Stimulated activated CD4-positive, alpha-beta T cell treated with anti-CD3 and anti-CD28 coated beads, TNF-alpha, amount 100 ng/mL, for 4 hours (primary cell): ENCODE measurements around the gene NR2E3.

Experiments used
- DNase-seq, 3 experiments: peaks; one replicate each; pipeline ENCODE4 v3.0.0-alpha.2; 2020; ENCODE audit warnings: low read depth in 3 of 3

NR2E3 gene

GRCh38 chr15:71810256-71811035 lies at the start of gene NR2E3:
TSS of gene NR2E3 (plus strand) at chr15:71810554. CDS start at chr15:71810744, 190 bp downstream.
- DNase-seq: no peak

- DNase-seq: no peak
These were observed 49.5 kb upstream of the NR2E3 start for GRCh38 chr15:71760852-71761251.

GRCh38 chr15:71761649-71762048 lies 48.7 kb upstream of the NR2E3 start:
- DNase-seq: no peak

GRCh38 chr15:71768184-71768583 lies 42.2 kb upstream of the NR2E3 start:
- DNase-seq: no peak

- no peak for DNase-seq
These were observed 37.0 kb upstream of the NR2E3 start for GRCh38 chr15:71773206-71773859.

DNA sequence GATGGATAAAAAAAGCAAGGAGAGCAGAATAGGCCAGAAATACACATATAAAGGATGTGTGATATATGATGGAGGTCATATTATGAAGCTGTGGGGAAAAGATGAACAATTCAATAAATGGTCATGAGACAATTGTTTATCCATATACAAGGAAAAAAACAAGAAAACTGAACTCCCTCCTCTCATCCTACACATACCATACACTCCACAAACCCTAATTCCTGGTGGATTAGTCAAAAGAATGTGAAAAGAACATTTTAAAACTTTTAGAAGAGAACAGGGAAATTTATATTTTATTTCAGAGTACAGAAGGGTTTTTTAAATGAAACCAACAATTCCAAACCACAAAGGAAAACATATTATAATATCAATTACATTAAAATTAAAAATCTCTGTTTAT lies 34.5 kb upstream of the NR2E3 start:
- no peak for DNase-seq

GRCh38 chr15:71776304-71776703 lies 34.0 kb upstream of the NR2E3 start:
- DNase-seq: no peak

DNA sequence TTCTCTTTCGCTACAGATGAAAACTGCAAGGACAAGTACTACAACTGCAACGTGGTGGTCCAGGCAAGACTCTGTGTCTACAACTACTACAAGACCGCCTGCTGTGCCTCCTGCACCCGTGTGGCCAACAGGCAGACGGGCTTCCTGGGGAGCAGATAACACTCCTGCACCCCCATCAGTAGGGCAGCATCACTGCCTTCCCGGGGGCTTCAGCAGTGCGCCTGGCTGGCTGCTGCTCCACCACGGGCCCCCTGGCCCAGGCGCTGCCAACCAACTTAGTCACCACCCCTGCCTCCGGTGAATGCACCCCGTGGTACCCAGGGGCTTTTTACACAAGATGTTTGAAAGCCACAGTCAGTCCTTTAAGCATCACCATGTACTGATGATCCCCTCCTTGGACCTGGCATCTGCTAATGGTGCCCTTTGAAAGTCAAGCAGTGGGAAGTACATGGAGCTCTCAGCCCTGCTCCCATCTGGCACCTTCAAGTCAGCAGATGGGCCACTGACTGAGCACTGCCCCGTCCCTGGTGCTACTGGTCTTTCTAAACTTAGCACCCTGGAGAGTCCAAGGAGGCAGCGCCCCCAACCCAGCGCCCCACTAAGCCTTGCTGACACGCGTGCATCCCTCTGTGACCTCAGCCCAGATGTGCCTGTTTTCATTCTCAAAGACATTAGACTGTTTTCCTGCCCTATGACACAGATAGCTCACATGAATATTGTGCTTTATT lies 33.0 kb upstream of the NR2E3 start:
- DNase-seq: no peak

DNA sequence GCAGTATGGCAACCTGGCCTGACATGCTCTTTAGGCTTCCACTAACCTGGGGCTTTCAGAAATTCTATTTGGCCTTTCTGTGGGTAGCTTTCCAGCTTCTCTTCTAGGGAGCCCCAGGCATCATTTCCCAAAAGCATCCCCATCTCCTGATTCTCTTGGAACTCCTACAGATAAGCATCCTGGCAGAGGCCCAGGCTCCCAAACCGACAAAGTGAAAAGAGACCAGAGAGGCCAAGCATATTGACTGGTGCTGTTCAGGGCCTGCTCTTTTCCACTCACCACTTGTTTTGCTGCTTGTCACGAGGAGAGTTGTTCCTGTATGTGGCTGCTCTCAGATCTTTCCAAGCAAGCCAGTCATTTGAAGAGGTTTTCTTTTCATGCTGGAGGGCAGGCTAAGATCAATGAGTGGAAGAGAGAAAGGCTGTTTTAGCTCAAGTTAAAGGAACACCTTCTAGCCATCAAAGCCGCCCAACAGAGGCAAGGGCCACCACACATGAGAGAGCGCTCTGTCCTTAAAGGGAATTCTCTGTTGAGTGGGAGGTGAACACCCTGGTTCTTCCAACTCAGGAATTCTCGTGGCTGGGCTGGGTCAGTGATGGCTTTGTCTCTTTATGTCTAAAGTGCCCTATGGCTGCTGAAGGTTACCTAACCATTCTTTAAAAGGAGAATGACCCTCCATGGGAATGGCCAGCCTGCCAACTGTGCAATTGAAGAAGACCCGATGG lies 31.1 kb upstream of the NR2E3 start:
- DNase-seq: no peak

GRCh38 chr15:71780115-71780976 lies 30.0 kb upstream of the NR2E3 start:
- DNase-seq: peak in 1 of 3 experiments; percentile 5

DNA sequence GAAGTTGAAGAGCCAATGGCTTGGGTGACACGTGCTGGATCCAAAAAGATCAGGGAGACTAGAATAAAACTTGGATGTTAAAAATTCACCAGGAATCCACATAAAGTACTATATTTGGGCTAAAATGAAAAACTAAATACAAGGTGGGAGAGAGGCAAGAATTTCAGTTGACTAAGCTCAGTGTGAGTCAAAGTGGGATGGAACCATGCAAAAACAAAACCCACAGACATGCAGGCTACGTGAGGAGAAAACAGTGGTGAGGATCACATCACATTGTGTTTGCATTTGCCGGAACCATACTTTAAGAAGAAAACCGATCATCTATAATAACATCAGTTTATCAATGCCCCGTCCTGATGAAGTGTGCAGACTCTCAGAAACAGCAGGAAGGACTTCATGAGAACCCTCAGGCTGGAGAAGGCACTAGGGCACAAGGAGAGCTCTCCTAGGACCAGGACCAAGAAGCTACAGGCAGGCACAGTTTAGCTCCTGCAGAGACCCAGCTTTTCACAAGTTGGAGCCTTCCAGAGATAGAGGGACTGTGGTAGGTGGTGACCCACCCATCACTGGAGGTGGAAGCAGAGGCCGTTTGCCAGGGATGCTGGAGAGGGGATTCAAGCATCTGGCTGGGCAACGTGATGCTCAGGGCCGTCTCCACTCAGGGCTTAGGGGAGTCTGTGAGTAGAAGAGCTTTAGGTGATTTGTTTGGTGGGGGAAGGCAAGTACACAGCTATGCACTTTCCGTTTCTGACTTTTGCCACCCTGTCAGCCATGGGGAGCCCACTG lies 29.0 kb upstream of the NR2E3 start:
- DNase-seq: no peak

DNA sequence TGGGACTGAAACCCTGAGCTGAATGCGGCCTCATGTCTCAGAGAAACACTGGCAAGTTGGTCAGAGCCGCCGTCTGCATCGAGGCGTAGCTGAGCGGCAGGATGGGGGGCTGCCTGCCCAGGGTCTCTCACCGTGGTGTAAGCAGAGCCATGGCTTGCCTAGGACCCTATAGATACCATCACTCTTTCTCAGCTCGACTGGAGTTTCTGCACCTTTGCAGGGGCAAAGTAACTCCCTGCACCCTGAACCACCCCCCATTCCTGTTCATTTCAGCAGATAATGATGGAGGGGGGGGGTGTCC lies 28.4 kb upstream of the NR2E3 start:
- DNase-seq: no peak

GRCh38 chr15:71782422-71783165 lies 27.8 kb upstream of the NR2E3 start:
- DNase-seq: no peak

GRCh38 chr15:71784719-71785118 lies 25.6 kb upstream of the NR2E3 start:
- DNase-seq: no peak

DNA sequence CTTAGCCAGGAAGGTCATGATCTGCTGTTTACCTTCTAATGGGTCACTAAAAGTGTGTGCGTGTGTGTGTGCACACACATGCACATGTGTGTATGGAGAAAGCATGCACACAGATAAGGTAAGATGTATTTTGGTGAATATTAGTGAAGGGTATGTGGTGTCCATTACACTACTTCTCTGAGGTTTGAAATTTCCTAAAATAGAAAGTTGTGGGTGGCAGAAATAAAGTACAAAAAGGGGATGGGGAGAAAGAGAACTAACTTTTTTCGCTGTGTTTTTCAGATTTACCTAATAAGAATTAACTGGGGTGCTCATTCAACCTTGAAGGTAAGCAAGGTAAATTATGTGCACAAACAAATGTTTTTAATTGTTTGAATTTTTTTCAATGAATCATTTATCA lies 24.4 kb upstream of the NR2E3 start:
- DNase-seq: no peak

- DNase-seq: no peak
These were observed 23.7 kb upstream of the NR2E3 start for GRCh38 chr15:71786673-71787072.

DNA sequence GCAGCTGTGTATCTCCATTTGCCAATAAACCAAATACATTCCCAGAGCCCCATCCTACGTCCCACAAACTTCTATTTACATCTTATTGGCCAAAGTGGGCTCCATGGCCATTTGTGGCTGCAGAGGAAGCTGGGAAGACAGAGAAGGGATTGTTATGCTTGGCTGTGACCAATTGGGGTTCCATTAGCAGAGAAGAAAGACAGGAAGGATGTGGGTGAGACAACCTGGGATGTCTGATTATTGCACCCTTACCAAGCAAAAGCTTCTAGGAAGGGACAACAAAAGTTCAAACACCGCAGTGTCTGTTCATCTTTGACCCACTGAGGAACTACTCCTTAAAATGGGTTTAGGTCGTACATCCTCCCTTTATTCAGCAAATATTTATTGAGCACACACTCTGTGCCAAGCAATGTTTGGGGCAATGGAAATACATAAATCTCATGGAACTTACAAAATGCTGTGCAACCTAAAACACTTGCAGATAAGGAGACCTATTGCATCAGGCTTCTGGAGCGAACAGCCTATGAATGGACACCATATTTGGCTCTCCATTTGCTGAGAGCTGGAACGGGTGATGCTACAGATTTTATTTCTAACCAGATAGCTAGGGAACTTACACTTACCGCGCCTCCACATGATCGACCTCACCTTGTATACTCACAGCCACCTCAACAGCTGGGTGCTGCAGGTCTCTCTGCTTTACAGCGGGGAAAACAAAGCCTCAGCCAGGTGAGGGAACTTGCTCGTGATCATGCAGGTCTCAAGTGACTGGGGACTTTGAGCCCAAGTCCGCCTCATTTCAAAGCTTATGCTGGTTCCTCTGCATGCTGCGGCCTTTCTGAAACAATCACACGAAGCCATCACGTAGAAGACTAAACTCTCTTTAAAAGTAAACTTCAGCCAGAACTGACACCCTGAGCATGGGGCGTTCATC lies 21.4 kb upstream of the NR2E3 start:
- DNase-seq: no peak

DNA sequence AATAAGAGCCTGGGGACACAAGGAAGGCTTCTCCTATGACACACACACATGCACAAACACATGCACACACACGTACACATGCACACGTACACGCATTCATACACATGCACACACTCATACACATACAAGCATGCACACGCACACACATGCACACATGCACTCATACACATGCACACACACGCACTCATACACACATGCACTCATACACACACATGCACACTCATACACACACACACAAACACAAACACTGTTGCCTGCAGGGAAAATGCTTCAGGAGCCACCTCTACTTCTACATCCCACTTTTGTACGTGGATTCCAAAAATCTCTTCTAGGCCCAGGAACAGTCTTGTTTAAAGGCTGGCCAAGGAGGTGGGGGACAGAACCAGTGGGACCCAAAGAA lies 20.7 kb upstream of the NR2E3 start:
- no peak for DNase-seq

GRCh38 chr15:71790081-71790480 lies 20.3 kb upstream of the NR2E3 start:
- DNase-seq: no peak
